ENCODE measurements around the gene PATL2.
"Not testable (repeated sequence)": the region's sequence is repeated elsewhere in the genome, so short reads cannot be mapped to it uniquely, and the experiment has no call there.

Gene PATL2

GRCh38 chr15:44719293-44719999 is 8.3 kb upstream of the PATL2 start:
- DNase-seq (ENCODE audit: low read depth in 2 of 2): peak in 1 of 2 donors; percentile 46

GRCh38 chr15:44718927-44719292 is 7.8 kb upstream of the PATL2 start:
- DNase-seq (ENCODE audit: low read depth in 2 of 2): no peak

- no peak for DNase-seq (ENCODE audit: low read depth in 2 of 2)
These were observed 7.2 kb upstream of the PATL2 start for GRCh38 chr15:44718180-44718926.

- no peak for DNase-seq (ENCODE audit: low read depth in 2 of 2)
These were observed 6.0 kb upstream of the PATL2 start for GRCh38 chr15:44716983-44717602.

- DNase-seq (ENCODE audit: low read depth in 2 of 2): no peak
These were observed 4.7 kb upstream of the PATL2 start for GRCh38 chr15:44715797-44716334.

- DNase-seq (ENCODE audit: low read depth in 2 of 2): no peak
These were observed 4.1 kb upstream of the PATL2 start for GRCh38 chr15:44715142-44715796.

- DNase-seq (ENCODE audit: low read depth in 2 of 2): no peak
These were observed 2.2 kb upstream of the PATL2 start for GRCh38 chr15:44713006-44713966.

- peak in 1 of 2 donors; percentile 40 for DNase-seq (ENCODE audit: low read depth in 2 of 2)
These were observed 1.4 kb upstream of the PATL2 start for GRCh38 chr15:44712346-44713005.

- DNase-seq (ENCODE audit: low read depth in 2 of 2): no peak
These were observed 721 bp upstream of the PATL2 start for GRCh38 chr15:44711743-44712345.

- no peak for DNase-seq (ENCODE audit: low read depth in 2 of 2)
These were observed 657 bp downstream of the PATL2 start for GRCh38 chr15:44710236-44711095.

- no peak for DNase-seq (ENCODE audit: low read depth in 2 of 2)
These were observed 4.0 kb downstream of the PATL2 start for GRCh38 chr15:44706946-44707636.

GRCh38 chr15:44706401-44706800 is 4.7 kb downstream of the PATL2 start:
- DNase-seq (ENCODE audit: low read depth in 2 of 2): no peak

GRCh38 chr15:44705986-44706385 is 5.1 kb downstream of the PATL2 start:
- no peak for DNase-seq (ENCODE audit: low read depth in 2 of 2)

- not testable (repeated sequence) for DNase-seq (ENCODE audit: low read depth in 2 of 2)
These were observed 10.4 kb downstream of the PATL2 start for GRCh38 chr15:44700676-44701075.

GRCh38 chr15:44698641-44699040 is 12.5 kb downstream of the PATL2 start:
- no peak for DNase-seq (ENCODE audit: low read depth in 2 of 2)

GRCh38 chr15:44697014-44697413 is 14.1 kb downstream of the PATL2 start:
- DNase-seq (ENCODE audit: low read depth in 2 of 2): no peak

- no peak for DNase-seq (ENCODE audit: low read depth in 2 of 2)
These were observed 15.8 kb downstream of the PATL2 start for GRCh38 chr15:44695294-44695693.

GRCh38 chr15:44694416-44694815 is 16.7 kb downstream of the PATL2 start:
- no peak for DNase-seq (ENCODE audit: low read depth in 2 of 2)
